K562 (cell line): ENCODE data around the gene RALY.

Source experiments
- BHLHE40 ChIP-seq: IDR thresholded peaks from 2 replicates; pipeline ENCODE4 v1.6.1; 2011; ENCODE audit warnings: low read length, improper control_type of control experiment
- ERF ChIP-seq: fragments of 450-650 bp; formaldehyde crosslinking; IDR thresholded peaks from 2 replicates; pipeline ENCODE4 v1.4.0; 2020; ENCODE audit warnings: mild to moderate bottlenecking, mixed read lengths
- NCOR1 ChIP-seq: fragments of 450-650 bp; IDR thresholded peaks from 2 replicates; pipeline ENCODE4 v1.6.1; 2016; ENCODE audit warnings: mild to moderate bottlenecking, moderate library complexity
- POLR2A ChIP-seq: fragments of 450-650 bp; conservative IDR thresholded peaks from 2 replicates; pipeline ENCODE4 v1.6.1; 2016
- POLR2AphosphoS2 ChIP-seq: IDR thresholded peaks from 2 replicates; pipeline ENCODE4 v1.6.1; 2012; ENCODE audit warnings: low read length, improper control_type of control experiment
- POLR2AphosphoS5 ChIP-seq: IDR thresholded peaks from 2 replicates; pipeline ENCODE4 v1.6.1; 2011; ENCODE audit warnings: mild to moderate bottlenecking, low read depth, low read length, moderate library complexity; ENCODE audit not compliant: control insufficient read depth, insufficient read depth
- SIN3A ChIP-seq, 2 experiments: fragments of 150-350 bp in 1 of 2; IDR thresholded peaks; 2 replicates each; pipeline ENCODE4 v1.6.1; 2011 to 2016; ENCODE audit warnings: borderline replicate concordance in 2 of 2, low read depth in 2 of 2, low read length in 2 of 2, mild to moderate bottlenecking in 2 of 2, moderate library complexity in 2 of 2; ENCODE audit not compliant: control insufficient read depth in 1 of 2
- SMC3 ChIP-seq: conservative IDR thresholded peaks from 2 replicates; pipeline ENCODE4 v1.6.1; 2011; ENCODE audit warnings: low read depth, low read length, improper control_type of control experiment; ENCODE audit not compliant: insufficient read depth
- ZBTB7A ChIP-seq: IDR thresholded peaks from 2 replicates; pipeline ENCODE4 v1.6.1; 2011; ENCODE audit warnings: low read depth, mild to moderate bottlenecking, low read length, moderate library complexity, borderline replicate concordance; ENCODE audit not compliant: control insufficient read depth
- ZFP36 ChIP-seq: fragments of 150-350 bp; IDR thresholded peaks from 2 replicates; pipeline ENCODE4 v1.6.1; 2018; ENCODE audit warnings: low read length, low read depth; ENCODE audit not compliant: partially characterized antibody
- ZNF143 ChIP-seq: sonication (generic); formaldehyde crosslinking; IDR thresholded peaks from 2 replicates; pipeline ENCODE4 v1.9.0; 2022; ENCODE audit warnings: mild to moderate bottlenecking, missing genetic modification reagents
- ZSCAN29 ChIP-seq: fragments of 450-650 bp; IDR thresholded peaks from 2 replicates; pipeline ENCODE4 v1.6.1; 2017
- TF ChIP-seq, protein P1 (sequence below), 3 experiments: IDR thresholded peaks in 2 of 3; conservative IDR thresholded peaks in 1 of 3; 2 replicates each; pipeline ENCODE4 v1.5.1; 2011 to 2012; ENCODE audit warnings: low read length in 3 of 3, mild to moderate bottlenecking in 3 of 3, control low read depth in 2 of 3, improper control_type of control experiment in 1 of 3, inconsistent platforms in 1 of 3, low read depth in 1 of 3, mixed read lengths in 1 of 3, moderate library complexity in 1 of 3; ENCODE audit not compliant: insufficient read depth in 2 of 3

DNA sequence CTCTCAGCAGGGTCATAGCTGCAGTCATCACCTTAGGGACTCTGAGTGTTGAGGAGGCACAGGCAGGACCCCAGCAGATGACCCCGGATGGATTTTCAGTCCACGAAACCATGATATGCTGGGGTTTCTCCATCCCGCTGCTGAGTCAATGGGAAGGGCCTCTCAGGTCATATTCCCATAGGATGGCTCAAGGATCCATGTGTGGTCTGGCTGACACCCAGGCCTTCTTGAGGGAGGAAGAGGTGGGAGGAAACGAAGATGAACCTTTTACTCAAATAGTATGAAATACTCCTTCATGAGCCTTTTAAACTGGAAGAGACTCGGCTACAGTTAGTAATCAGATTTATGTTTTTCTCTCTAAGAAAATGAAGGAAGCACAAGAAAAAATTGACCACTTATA is 10.3 kb upstream of the RALY start:
- TF ChIP-seq POLR2AphosphoS2 (no peak), BHLHE40 (no peak), ZBTB7A (no peak), NCOR1 (no peak), POLR2AphosphoS5 (no peak), ZSCAN29 (no peak), SIN3A (IDR thresholded peaks at IDR 0.05; ENCODE audit: borderline replicate concordance in 2 of 2, control insufficient read depth in 1 of 2, low read depth in 2 of 2, low read length in 2 of 2) (no peak), ERF (no peak), ZNF143 (no peak), POLR2A (no peak), SMC3 (no peak), ZFP36 (no peak)
- TF ChIP-seq, protein P1, sequence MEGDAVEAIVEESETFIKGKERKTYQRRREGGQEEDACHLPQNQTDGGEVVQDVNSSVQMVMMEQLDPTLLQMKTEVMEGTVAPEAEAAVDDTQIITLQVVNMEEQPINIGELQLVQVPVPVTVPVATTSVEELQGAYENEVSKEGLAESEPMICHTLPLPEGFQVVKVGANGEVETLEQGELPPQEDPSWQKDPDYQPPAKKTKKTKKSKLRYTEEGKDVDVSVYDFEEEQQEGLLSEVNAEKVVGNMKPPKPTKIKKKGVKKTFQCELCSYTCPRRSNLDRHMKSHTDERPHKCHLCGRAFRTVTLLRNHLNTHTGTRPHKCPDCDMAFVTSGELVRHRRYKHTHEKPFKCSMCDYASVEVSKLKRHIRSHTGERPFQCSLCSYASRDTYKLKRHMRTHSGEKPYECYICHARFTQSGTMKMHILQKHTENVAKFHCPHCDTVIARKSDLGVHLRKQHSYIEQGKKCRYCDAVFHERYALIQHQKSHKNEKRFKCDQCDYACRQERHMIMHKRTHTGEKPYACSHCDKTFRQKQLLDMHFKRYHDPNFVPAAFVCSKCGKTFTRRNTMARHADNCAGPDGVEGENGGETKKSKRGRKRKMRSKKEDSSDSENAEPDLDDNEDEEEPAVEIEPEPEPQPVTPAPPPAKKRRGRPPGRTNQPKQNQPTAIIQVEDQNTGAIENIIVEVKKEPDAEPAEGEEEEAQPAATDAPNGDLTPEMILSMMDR (IDR thresholded peaks at IDR 0.05 in 2 of 3, conservative IDR thresholded peaks at IDR 0.05 in 1 of 3; ENCODE audit: insufficient read depth in 2 of 3, low read depth in 1 of 3, low read length in 3 of 3) = no peak
